Fibroblast of skin of abdomen (primary cell): ENCODE data around the gene PXMP2.
"Not testable (repeated sequence)": the region's sequence is repeated elsewhere in the genome, so short reads cannot be mapped to it uniquely, and the experiment has no call there.

Source experiments
- DNase-seq: peaks from one replicate; pipeline ENCODE4 v3.0.0-alpha.2; 2013

The PXMP2 gene

GRCh38 chr12:132660996-132661395, 26.4 kb upstream of the PXMP2 start:
- DNase-seq = no peak

- no peak for DNase-seq
Measured at GRCh38 chr12:132661972-132662371, 25.4 kb upstream of the PXMP2 start.

GRCh38 chr12:132662901-132663755, 24.3 kb upstream of the PXMP2 start:
- DNase-seq = no peak

GRCh38 chr12:132664206-132665148, 22.9 kb upstream of the PXMP2 start:
- no peak for DNase-seq

- DNase-seq = no peak
Measured at GRCh38 chr12:132665149-132665491, 22.3 kb upstream of the PXMP2 start.

GRCh38 chr12:132665794-132666193, 21.6 kb upstream of the PXMP2 start:
- no peak for DNase-seq

GRCh38 chr12:132668191-132669088, 18.9 kb upstream of the PXMP2 start:
- no peak for DNase-seq

- DNase-seq = no peak
Measured at GRCh38 chr12:132669166-132669879, 18.1 kb upstream of the PXMP2 start.

- DNase-seq = no peak
Measured at GRCh38 chr12:132672116-132672515, 15.3 kb upstream of the PXMP2 start.

- DNase-seq = no peak
Measured at GRCh38 chr12:132672678-132673077, 14.7 kb upstream of the PXMP2 start.

- DNase-seq = no peak
Measured at GRCh38 chr12:132673288-132674179, 13.9 kb upstream of the PXMP2 start.

GRCh38 chr12:132674561-132674960, 12.8 kb upstream of the PXMP2 start:
- DNase-seq = no peak

GRCh38 chr12:132675757-132676432, 11.5 kb upstream of the PXMP2 start:
- no peak for DNase-seq

GRCh38 chr12:132677492-132677891, 9.9 kb upstream of the PXMP2 start:
- no peak for DNase-seq

GRCh38 chr12:132685400-132685799, 2.0 kb upstream of the PXMP2 start:
- no peak for DNase-seq

- DNase-seq = no peak
Measured at GRCh38 chr12:132686825-132687210, 569 bp upstream of the PXMP2 start.

- DNase-seq = no peak
Measured at GRCh38 chr12:132689227-132689626, 1.8 kb downstream of the PXMP2 start.

GRCh38 chr12:132690112-132690511, 2.7 kb downstream of the PXMP2 start:
- no peak for DNase-seq

GRCh38 chr12:132692030-132692429, 4.6 kb downstream of the PXMP2 start:
- DNase-seq = not testable (repeated sequence)

- DNase-seq = not testable (repeated sequence)
Measured at GRCh38 chr12:132694888-132695287, 7.5 kb downstream of the PXMP2 start.
